Suprapubic skin (tissue), 3 donors: Measurements from ENCODE around the gene MGAT4C.

ENCODE experiments used
- EP300 ChIP-seq: sonication (generic); formaldehyde crosslinking; IDR thresholded peaks from one replicate; pipeline ENCODE4 v1.6.1; 2017; ENCODE audit warnings: antibody characterized with exemption
- POLR2A ChIP-seq, 2 donors: fragments of 450-650 bp; IDR thresholded peaks; one replicate each; pipeline ENCODE4 v1.6.1; 2017; ENCODE audit warnings: antibody characterized with exemption in 2 of 2, mild to moderate bottlenecking in 2 of 2, moderate library complexity in 2 of 2
- TF ChIP-seq, protein P1 (sequence below), 2 donors: fragments of 200-600 bp in 1 of 2; fragments of 450-650 bp in 1 of 2; sonication (generic) in 1 of 2; IDR thresholded peaks; one replicate each; pipeline ENCODE4 v1.5.1; 2016 to 2019; ENCODE audit warnings: antibody characterized with exemption in 2 of 2, mild to moderate bottlenecking in 1 of 2, moderate library complexity in 1 of 2

DNA sequence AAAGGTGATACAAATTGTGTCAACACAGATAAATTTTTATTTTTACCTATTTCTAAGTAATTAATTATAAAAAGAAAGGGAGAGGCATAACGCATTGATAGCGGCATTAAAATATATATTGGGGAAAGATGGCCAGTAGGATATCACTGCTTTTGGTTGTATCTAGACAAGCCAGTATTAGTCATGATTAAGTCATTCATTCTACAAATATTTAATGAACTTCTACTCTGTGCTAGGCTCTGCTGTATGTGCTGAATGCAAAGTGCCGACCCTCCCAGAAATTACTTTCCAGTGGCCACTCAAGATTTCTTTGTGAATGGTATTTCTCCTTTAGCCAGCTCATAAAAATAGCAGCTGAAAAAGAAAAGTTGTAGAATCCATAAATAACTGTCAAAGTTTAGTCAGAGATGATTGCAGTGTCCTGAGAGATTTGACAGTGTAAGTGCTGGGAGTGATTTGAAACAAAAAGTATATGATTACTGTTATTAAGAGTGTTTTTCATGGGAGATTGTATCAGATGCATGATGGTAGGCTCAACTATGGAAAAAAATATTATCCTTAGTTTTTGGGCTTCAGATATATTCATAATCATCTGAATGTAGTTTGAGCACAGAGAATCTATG, 133.2 kb downstream of the MGAT4C start:
- TF ChIP-seq, protein P1, sequence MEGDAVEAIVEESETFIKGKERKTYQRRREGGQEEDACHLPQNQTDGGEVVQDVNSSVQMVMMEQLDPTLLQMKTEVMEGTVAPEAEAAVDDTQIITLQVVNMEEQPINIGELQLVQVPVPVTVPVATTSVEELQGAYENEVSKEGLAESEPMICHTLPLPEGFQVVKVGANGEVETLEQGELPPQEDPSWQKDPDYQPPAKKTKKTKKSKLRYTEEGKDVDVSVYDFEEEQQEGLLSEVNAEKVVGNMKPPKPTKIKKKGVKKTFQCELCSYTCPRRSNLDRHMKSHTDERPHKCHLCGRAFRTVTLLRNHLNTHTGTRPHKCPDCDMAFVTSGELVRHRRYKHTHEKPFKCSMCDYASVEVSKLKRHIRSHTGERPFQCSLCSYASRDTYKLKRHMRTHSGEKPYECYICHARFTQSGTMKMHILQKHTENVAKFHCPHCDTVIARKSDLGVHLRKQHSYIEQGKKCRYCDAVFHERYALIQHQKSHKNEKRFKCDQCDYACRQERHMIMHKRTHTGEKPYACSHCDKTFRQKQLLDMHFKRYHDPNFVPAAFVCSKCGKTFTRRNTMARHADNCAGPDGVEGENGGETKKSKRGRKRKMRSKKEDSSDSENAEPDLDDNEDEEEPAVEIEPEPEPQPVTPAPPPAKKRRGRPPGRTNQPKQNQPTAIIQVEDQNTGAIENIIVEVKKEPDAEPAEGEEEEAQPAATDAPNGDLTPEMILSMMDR (IDR thresholded peaks at IDR 0.05), result no peak
- TF ChIP-seq POLR2A (IDR thresholded peaks at IDR 0.05) (no peak), EP300 (no peak)
